22Rv1 (cell line): Measurements from ENCODE around the gene CITED4.
A peak's percentile ranks its signal among the peaks of the same experiment; 100 is the strongest.

Experiments used
- H3K27ac ChIP-seq: fragments of 450-650 bp; 2 replicates; pipeline ENCODE4 v1.5.1; 2017
- ZFX ChIP-seq: fragments of 450-650 bp; IDR thresholded peaks from 2 replicates; pipeline ENCODE4 v1.6.1; 2017; ENCODE audit warnings: antibody characterized with exemption, borderline replicate concordance
- TF ChIP-seq, protein P1 (sequence below): fragments of 450-650 bp; IDR thresholded peaks from 2 replicates; pipeline ENCODE4 v1.5.1; 2017; ENCODE audit warnings: mild to moderate bottlenecking

Gene CITED4

DNA sequence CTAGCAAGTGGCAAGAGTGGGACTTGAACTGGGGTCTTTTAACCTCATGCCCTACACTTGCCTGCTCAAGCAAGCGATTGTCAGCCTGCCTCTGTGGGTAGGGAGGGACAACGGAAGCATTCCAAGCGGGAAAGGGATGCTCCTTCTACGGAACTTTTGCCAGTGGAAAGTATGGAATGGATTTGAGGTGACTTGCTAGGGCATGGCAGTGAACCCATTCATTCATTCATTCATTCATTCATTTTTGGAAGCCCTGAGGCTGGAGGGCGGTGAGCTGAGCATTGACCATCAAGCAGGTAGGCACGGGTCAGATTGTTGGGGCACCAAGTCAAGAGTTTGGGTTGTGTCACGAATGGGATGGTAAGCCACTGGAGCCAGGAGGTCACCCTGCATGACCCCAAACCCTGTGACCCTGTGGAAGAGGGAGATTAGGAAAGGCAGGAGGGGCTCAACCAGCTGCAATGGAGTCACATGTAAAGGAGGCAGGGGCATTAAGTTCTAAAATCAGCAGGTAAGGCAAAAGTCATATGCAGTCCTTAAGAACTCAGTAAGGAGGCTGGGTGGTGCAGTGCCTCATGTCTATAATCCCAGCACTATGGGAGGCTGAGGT lies 11.8 kb upstream of the CITED4 start:
- no peak overlapping the region for H3K27ac ChIP-seq
- no peak for TF ChIP-seq ZFX
- TF ChIP-seq, protein P1, sequence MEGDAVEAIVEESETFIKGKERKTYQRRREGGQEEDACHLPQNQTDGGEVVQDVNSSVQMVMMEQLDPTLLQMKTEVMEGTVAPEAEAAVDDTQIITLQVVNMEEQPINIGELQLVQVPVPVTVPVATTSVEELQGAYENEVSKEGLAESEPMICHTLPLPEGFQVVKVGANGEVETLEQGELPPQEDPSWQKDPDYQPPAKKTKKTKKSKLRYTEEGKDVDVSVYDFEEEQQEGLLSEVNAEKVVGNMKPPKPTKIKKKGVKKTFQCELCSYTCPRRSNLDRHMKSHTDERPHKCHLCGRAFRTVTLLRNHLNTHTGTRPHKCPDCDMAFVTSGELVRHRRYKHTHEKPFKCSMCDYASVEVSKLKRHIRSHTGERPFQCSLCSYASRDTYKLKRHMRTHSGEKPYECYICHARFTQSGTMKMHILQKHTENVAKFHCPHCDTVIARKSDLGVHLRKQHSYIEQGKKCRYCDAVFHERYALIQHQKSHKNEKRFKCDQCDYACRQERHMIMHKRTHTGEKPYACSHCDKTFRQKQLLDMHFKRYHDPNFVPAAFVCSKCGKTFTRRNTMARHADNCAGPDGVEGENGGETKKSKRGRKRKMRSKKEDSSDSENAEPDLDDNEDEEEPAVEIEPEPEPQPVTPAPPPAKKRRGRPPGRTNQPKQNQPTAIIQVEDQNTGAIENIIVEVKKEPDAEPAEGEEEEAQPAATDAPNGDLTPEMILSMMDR: no peak

DNA sequence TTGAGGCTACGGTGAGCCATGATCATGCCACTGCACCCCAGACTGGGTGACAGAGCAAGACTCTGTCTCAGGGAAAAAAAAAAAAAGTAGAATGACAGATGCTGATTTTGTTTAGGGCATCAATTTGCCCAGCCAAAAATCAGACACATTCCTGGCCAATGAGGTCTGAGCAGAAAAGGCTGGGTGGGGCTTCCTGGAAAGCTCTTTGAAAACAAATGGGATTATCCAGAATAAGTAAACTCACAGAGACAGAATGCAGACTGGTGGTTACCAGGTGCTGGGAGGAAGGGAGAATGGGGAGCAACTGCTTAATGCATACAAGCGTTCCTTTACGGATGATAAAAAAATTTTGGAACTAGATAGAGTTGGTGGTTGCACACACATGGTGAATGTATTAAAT lies 10.1 kb upstream of the CITED4 start:
- TF ChIP-seq, protein P1: no peak
- no peak for TF ChIP-seq ZFX
- no peak overlapping the region for H3K27ac ChIP-seq

DNA sequence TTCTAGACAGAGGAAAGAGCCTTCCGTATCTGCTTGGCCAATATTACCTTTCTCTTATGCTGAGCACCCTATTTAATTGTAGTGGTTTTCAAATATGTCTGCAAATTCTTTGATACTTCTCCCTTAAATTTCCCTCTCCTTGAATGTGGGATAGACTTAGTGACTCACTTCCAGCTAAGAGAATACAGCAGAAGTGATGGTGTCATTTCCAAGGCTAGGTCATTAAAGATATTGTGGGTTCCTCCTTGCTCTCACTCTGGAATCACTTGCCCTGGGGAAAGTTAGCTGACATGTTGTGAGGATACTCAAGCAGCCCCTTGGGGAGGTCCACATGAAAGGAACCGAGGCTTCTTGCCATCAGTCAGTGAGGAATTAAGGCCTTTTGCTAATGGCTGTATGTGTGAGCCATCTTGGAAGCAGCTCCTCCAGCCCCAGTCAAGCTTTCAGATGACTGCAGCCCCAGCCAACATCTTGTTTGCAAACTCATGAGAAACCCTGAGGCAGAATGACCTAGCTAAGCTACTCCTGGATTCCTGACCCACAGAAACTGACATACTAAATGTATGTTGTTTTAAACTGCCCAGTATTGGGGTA lies 8.1 kb upstream of the CITED4 start:
- no peak overlapping the region for H3K27ac ChIP-seq
- no peak for TF ChIP-seq ZFX
- TF ChIP-seq, protein P1: no peak

DNA sequence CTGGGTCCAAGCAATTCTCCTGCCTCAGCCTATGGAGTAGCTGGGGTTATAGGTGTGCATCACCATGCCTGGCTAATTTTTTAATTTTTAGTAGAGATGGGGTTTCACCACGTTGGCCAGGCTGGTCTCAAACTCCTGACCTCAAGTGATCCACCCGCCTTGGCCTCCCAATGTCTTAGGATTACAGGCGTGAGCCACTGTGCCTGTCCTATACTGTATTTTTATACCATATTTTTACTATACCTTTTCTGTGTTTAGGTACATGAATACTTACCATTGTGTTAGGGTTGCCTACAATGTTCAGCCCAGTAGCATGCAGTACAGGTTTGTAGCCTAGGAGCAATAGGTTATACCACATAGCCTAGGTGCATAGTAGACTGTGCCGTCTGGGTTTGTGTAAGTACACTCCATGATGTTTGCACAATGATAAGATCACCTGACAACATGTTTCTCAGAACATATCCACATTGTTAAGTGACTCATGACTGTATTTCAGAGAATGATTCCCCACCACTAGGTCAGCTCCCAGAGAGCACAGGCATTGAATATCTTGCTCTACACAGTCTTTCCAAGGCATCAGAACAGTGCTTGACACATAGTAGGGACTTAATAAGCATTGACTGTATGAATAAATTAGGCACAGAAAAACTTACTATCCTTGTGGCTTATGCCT lies 6.0 kb upstream of the CITED4 start:
- peak overlapping the region; percentile 31 for H3K27ac ChIP-seq

DNA sequence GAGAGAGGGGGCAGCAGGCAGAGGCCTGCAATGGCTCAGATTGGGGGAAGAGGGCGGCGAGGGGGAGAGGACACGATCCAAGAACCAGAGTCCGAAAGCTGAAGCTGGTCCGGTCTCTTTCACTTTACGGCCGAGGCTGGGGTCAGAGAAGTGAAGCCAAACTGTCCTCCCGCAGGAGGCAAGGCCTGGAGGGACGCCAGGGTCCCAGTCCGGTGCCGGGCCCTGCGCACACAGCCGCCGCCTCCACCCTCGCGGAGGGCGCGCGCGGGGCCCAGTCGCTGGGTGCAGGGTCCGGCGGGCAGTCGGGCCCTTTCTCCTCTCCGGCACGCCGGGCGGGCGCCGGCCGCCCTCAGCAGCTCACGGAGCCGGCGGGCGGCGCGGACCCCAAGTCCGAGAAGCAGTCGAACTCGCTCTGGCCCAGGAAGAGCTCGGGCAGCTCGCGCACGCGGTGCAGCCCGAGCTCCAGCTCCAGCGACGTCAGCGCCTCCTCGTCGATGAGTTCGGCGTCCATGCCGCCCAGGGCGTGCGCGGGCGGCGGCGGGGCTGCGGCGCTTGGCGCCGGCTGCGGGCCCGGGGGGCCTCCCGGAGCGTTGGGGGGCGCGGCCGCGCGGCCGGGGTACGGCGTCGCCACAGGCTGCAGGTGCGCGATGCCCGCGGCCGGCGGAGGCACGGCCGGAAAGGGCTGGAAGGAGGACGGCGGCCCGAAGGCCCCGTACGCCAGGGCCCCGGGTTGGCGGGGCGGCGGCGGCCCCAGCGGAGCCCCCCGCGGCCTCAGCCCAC lies 749 bp downstream of the CITED4 start:
- H3K27ac ChIP-seq: no peak overlapping the region

More for the DNA sequence above, 6.0 kb upstream of the CITED4 start:
- TF ChIP-seq ZFX: no peak
- TF ChIP-seq, protein P1: no peak

DNA sequence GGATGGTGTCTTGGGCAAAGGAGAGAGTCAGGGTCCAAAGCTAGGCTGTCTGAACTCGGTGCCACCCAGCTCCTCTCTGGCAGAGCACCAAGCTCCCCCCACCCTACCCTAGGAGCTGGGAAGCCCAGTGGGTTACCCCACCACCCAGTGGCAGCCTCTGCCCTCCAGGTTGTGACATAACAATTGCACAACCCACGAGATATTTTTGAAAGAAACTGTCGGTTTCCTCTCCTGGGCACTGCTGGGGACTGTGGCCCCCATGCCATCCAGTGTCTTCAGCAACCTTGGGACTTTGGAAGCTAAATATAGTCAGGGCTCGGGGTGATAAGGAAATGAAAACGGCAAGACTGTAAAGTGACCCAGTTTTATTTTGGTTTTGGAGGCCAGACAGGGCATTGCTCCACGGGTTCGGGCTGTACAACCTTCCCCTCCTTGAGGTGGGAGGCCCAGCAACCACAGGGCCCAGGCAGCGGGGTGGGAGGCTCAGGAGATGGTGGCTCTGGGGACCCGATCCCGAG lies 1.4 kb downstream of the CITED4 start:
- TF ChIP-seq, protein P1: no peak
- no peak for TF ChIP-seq ZFX
- H3K27ac ChIP-seq: no peak overlapping the region

More for the DNA sequence above, 749 bp downstream of the CITED4 start:
- TF ChIP-seq, protein P1: no peak
- no peak for TF ChIP-seq ZFX
